ENCODE measurements around the gene NEO1.
"Not testable (repeated sequence)": the region's sequence is repeated elsewhere in the genome, so short reads cannot be mapped to it uniquely, and the experiment has no call there.

NEO1 gene

GRCh38 chr15:73200339-73200738 is 148.1 kb downstream of the NEO1 start:
- H3K27ac ChIP-seq (replicated peaks), result no peak overlapping the region
- H3K27me3 ChIP-seq (ENCODE audit: insufficient read depth, poor library complexity, severe bottlenecking), result peaks cover 2% of the 10 kb centered on the region
- no peak for DNase-seq (ENCODE audit: low read depth in 1 of 2, low spot score in 1 of 2)
- no peak overlapping the region for H3K4me3 ChIP-seq (replicated peaks; ENCODE audit: insufficient read depth, low read length)
- TF ChIP-seq POLR2AphosphoS5 (IDR thresholded peaks at IDR 0.05; ENCODE audit: low read depth) (no peak), CTCF (IDR thresholded peaks at IDR 0.05; ENCODE audit: insufficient read depth, low read length) (no peak), SPI1 (IDR thresholded peaks at IDR 0.05; ENCODE audit: borderline replicate concordance, low read depth) (no peak), GABPA (IDR thresholded peaks at IDR 0.05; ENCODE audit: low read depth) (no peak)
- TF ChIP-seq, protein P1, sequence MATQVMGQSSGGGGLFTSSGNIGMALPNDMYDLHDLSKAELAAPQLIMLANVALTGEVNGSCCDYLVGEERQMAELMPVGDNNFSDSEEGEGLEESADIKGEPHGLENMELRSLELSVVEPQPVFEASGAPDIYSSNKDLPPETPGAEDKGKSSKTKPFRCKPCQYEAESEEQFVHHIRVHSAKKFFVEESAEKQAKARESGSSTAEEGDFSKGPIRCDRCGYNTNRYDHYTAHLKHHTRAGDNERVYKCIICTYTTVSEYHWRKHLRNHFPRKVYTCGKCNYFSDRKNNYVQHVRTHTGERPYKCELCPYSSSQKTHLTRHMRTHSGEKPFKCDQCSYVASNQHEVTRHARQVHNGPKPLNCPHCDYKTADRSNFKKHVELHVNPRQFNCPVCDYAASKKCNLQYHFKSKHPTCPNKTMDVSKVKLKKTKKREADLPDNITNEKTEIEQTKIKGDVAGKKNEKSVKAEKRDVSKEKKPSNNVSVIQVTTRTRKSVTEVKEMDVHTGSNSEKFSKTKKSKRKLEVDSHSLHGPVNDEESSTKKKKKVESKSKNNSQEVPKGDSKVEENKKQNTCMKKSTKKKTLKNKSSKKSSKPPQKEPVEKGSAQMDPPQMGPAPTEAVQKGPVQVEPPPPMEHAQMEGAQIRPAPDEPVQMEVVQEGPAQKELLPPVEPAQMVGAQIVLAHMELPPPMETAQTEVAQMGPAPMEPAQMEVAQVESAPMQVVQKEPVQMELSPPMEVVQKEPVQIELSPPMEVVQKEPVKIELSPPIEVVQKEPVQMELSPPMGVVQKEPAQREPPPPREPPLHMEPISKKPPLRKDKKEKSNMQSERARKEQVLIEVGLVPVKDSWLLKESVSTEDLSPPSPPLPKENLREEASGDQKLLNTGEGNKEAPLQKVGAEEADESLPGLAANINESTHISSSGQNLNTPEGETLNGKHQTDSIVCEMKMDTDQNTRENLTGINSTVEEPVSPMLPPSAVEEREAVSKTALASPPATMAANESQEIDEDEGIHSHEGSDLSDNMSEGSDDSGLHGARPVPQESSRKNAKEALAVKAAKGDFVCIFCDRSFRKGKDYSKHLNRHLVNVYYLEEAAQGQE (IDR thresholded peaks at IDR 0.05; ENCODE audit: insufficient replicate concordance, low read depth), result no peak

DNA sequence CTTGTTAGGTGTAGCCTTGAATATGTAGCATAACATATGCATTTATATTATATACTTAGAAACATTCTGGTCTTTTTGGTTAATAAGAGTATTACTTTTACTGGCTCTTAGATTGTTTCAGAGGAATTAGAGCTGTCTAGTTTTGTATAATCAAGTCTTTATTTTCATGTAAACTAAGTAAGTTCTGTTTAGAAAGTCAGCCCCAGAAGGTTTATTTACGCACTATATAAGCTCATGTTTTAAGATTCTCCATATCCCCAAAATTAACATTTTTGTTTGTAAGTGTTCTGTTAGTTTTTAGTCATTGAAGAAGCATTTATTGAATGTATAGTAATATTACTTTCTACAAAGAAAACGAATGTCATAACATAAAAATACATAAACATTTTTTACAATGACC is 158.4 kb downstream of the NEO1 start:
- DNase-seq (ENCODE audit: low read depth in 1 of 2, low spot score in 1 of 2), result no peak
- Histone ChIP-seq H3K27me3 (ENCODE audit: insufficient read depth, poor library complexity, severe bottlenecking) (peaks cover 2% of the 10 kb centered on the region), H3K4me3 (replicated peaks; ENCODE audit: insufficient read depth, low read length) (no peak overlapping the region), H3K27ac (replicated peaks) (no peak overlapping the region)
- TF ChIP-seq SPI1 (IDR thresholded peaks at IDR 0.05; ENCODE audit: borderline replicate concordance, low read depth), result no peak
- no peak for TF ChIP-seq CTCF (IDR thresholded peaks at IDR 0.05; ENCODE audit: insufficient read depth, low read length)
- TF ChIP-seq, protein P1 (IDR thresholded peaks at IDR 0.05; ENCODE audit: insufficient replicate concordance, low read depth), result no peak
- no peak for TF ChIP-seq POLR2AphosphoS5 (IDR thresholded peaks at IDR 0.05; ENCODE audit: low read depth)
- TF ChIP-seq GABPA (IDR thresholded peaks at IDR 0.05; ENCODE audit: low read depth), result no peak

- no peak overlapping the region for H3K27ac ChIP-seq (replicated peaks)
- DNase-seq (ENCODE audit: low read depth in 1 of 2, low spot score in 1 of 2), result no peak
- H3K27me3 ChIP-seq (ENCODE audit: insufficient read depth, poor library complexity, severe bottlenecking), result peaks cover 2% of the 10 kb centered on the region
- H3K4me3 ChIP-seq (replicated peaks; ENCODE audit: insufficient read depth, low read length), result no peak overlapping the region
- no peak for TF ChIP-seq GABPA (IDR thresholded peaks at IDR 0.05; ENCODE audit: low read depth)
- TF ChIP-seq CTCF (IDR thresholded peaks at IDR 0.05; ENCODE audit: insufficient read depth, low read length), result no peak
- no peak for TF ChIP-seq SPI1 (IDR thresholded peaks at IDR 0.05; ENCODE audit: borderline replicate concordance, low read depth)
- no peak for TF ChIP-seq POLR2AphosphoS5 (IDR thresholded peaks at IDR 0.05; ENCODE audit: low read depth)
- TF ChIP-seq, protein P1 (IDR thresholded peaks at IDR 0.05; ENCODE audit: insufficient replicate concordance, low read depth), result no peak
These were observed 160.2 kb downstream of the NEO1 start for GRCh38 chr15:73212424-73212823.

DNA sequence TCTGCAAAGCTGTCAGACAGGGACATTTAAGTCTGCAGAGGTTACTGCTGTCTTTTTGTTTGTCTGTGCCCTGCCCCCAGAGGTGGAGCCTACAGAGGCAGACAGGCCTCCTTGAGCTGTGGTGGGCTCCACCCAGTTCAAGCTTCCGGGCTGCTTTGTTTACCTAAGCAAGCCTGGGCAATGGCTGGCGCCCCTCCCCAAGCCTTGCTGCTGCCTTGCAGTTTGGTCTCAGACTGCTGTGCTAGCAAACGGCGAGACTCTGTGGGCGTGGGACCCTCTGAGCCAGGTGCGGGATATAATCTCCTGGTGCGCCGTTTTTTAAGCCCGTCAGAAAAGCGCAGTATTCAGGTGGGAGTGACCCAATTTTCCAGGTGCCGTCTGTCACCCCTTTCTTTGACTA is 169.2 kb downstream of the NEO1 start:
- not testable (repeated sequence) for DNase-seq (ENCODE audit: low read depth in 1 of 2, low spot score in 1 of 2); H3K4me3 ChIP-seq (replicated peaks; ENCODE audit: insufficient read depth, low read length); H3K27ac ChIP-seq (replicated peaks); H3K27me3 ChIP-seq (ENCODE audit: insufficient read depth, poor library complexity, severe bottlenecking)
